Keratinocyte (primary cell): ENCODE results near the gene ACAP2.

Experiments
- EZH2 ChIP-seq: IDR thresholded peaks from one replicate; pipeline ENCODE4 v1.6.1; 2012; ENCODE audit warnings: inconsistent platforms, mild to moderate bottlenecking, low read length, moderate library complexity
- TF ChIP-seq, protein P1 (sequence below), 3 experiments: IDR thresholded peaks in 1 of 3; conservative IDR thresholded peaks in 1 of 3; optimal IDR thresholded peaks in 1 of 3; 2 replicates in 2 of 3; 3 replicates in 1 of 3; pipeline versions ENCODE3 to v1.5.1; 2011; ENCODE audit warnings: low read length in 3 of 3, mild to moderate bottlenecking in 3 of 3, moderate library complexity in 2 of 3, control low read depth in 1 of 3, inconsistent platforms in 1 of 3; ENCODE audit not compliant: insufficient read depth in 2 of 3; ENCODE audit errors: extremely low read depth in 1 of 3

DNA sequence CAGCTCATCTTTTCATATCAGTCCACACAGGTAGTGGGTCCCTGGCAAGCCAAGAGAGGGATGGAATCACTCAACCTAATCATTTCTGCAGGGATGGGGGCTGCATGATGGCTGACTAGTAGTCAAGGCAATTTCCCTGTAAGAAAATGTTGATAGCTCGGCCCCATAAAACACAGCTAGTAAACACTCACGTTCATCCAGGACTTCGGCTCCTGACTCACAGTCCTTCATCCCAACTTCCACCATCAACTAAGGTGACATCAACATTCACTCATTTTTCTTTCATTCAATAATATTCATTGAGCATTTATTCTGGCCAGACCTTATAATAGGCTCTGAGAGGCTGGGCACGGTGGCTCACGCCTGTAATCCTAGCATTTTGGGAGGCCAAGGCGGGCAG lies 4.4 kb upstream of the ACAP2 start:
- TF ChIP-seq, protein P1, sequence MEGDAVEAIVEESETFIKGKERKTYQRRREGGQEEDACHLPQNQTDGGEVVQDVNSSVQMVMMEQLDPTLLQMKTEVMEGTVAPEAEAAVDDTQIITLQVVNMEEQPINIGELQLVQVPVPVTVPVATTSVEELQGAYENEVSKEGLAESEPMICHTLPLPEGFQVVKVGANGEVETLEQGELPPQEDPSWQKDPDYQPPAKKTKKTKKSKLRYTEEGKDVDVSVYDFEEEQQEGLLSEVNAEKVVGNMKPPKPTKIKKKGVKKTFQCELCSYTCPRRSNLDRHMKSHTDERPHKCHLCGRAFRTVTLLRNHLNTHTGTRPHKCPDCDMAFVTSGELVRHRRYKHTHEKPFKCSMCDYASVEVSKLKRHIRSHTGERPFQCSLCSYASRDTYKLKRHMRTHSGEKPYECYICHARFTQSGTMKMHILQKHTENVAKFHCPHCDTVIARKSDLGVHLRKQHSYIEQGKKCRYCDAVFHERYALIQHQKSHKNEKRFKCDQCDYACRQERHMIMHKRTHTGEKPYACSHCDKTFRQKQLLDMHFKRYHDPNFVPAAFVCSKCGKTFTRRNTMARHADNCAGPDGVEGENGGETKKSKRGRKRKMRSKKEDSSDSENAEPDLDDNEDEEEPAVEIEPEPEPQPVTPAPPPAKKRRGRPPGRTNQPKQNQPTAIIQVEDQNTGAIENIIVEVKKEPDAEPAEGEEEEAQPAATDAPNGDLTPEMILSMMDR (optimal IDR thresholded peaks at IDR 0.05 in 1 of 3, IDR thresholded peaks at IDR 0.05 in 1 of 3, conservative IDR thresholded peaks at IDR 0.05 in 1 of 3; ENCODE audit: extremely low read depth in 1 of 3, insufficient read depth in 2 of 3, low read length in 3 of 3): no peak
- no peak for TF ChIP-seq EZH2
